ENCODE results near the gene CHL1.

GRCh38 chr3:339351-339750 lies 142.8 kb downstream of the CHL1 start:
- no peak for TF ChIP-seq NFIC (IDR thresholded peaks at IDR 0.05)
- TF ChIP-seq CEBPB (IDR thresholded peaks at IDR 0.05), result no peak
- TF ChIP-seq, protein P1, sequence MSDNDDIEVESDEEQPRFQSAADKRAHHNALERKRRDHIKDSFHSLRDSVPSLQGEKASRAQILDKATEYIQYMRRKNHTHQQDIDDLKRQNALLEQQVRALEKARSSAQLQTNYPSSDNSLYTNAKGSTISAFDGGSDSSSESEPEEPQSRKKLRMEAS (IDR thresholded peaks at IDR 0.05), result no peak
- no peak for TF ChIP-seq EP300 (IDR thresholded peaks at IDR 0.05; ENCODE audit: borderline replicate concordance)
- no peak for TF ChIP-seq RAD21 (IDR thresholded peaks at IDR 0.05; ENCODE audit: low read depth)
- TF ChIP-seq YY1 (IDR thresholded peaks at IDR 0.05; ENCODE audit: low read depth), result no peak
- TF ChIP-seq USF1 (IDR thresholded peaks at IDR 0.05), result no peak
- no peak for TF ChIP-seq TAF1 (IDR thresholded peaks at IDR 0.05; ENCODE audit: low read depth)
- no peak for TF ChIP-seq CREB1 (IDR thresholded peaks at IDR 0.05; ENCODE audit: low read depth)
- no peak for TF ChIP-seq TCF12 (IDR thresholded peaks at IDR 0.05; ENCODE audit: low read depth)
- no peak for TF ChIP-seq REST (IDR thresholded peaks at IDR 0.05; ENCODE audit: low read depth)
- no peak for TF ChIP-seq ZBTB7A (IDR thresholded peaks at IDR 0.05; ENCODE audit: low read depth)
- TF ChIP-seq FOXM1 (IDR thresholded peaks at IDR 0.05; ENCODE audit: borderline replicate concordance, low read depth), result no peak

Data from Ishikawa (cell line).